HepG2 (cell line): ENCODE results near the gene UGT1A7. TPM values are rescaled to one million over a fixed set of nuclear protein-coding genes. Genes with fewer than 3 reads are reported as not detected.
A peak's percentile ranks its signal among the peaks of the same experiment; 100 is the strongest.

ENCODE experiments used
- ATAC-seq: fragments of 200-7000 bp; cut with Tn5 transposase; 3 replicates; pipeline ENCODE4 v1.9.1; 2020; ENCODE audit warnings: mild to moderate bottlenecking, moderate library complexity
- BruUV-seq: library from RNA; stranded (reverse); fragments of 400-500 nt; replicated peaks from 2 replicates; lab custom pipeline; 2021; lab: Mats Ljungman, UMichigan
- CTCF ChIA-PET: fragments of 300-600 bp; formaldehyde crosslinking; extraction: SDS; loops from one replicate; lab custom pipeline; 2021; ENCODE audit warnings: low total read pairs, inconsistent platforms, low intra/inter-chr PET ratio; lab: Yijun Ruan, JAX
- POLR2A ChIA-PET: fragments of 350-600 bp; sonication (Branson Sonifier 250); formaldehyde crosslinking; loops from one replicate; lab custom pipeline; 2020; ENCODE audit warnings: antibody characterized with exemption, inconsistent platforms; lab: Yijun Ruan, JAX
- DNase-seq: peaks from one replicate; pipeline ENCODE4 v3.0.0-alpha.2; 2015; ENCODE audit warnings: low spot score
- FAIRE-seq: peaks from 3 replicates; lab custom pipeline; 2011; peaks lifted over from hg19 to GRCh38; lab: Jason Lieb, UNC
- H2AFZ ChIP-seq: one replicate; pipeline ENCODE4 v1.6.1; 2011; ENCODE audit warnings: low read length, inconsistent platforms
- H3K27ac ChIP-seq: fragments of 300-600 bp; 3 replicates; pipeline ENCODE4 v1.8.0; 2011; ENCODE audit warnings: mixed run types, mild to moderate bottlenecking, mixed read lengths, low read length, inconsistent platforms; ENCODE audit not compliant: insufficient read depth; ENCODE audit errors: extremely low read length
- H3K27me3 ChIP-seq, 2 experiments: fragments of 200-600 bp in 1 of 2; 2 replicates in 1 of 2; 3 replicates in 1 of 2; pipeline versions ENCODE4 v1.6.0 to v1.8.0; 2011; ENCODE audit warnings: low read length in 2 of 2, mild to moderate bottlenecking in 2 of 2, moderate library complexity in 2 of 2, inconsistent platforms in 1 of 2; ENCODE audit not compliant: insufficient read depth in 2 of 2, control insufficient read depth in 1 of 2
- H3K36me3 ChIP-seq, 2 experiments: fragments of 200-600 bp in 1 of 2; replicated peaks in 1 of 2; 2 replicates in 1 of 2; 3 replicates in 1 of 2; pipeline versions ENCODE4 v1.5.1 to v1.8.0; 2011; ENCODE audit warnings: low read length in 2 of 2, inconsistent platforms in 1 of 2; ENCODE audit not compliant: insufficient read depth in 2 of 2, control insufficient read depth in 1 of 2
- H3K4me1 ChIP-seq: 2 replicates; pipeline ENCODE4 v1.5.1; 2012; ENCODE audit warnings: low read length, inconsistent platforms; ENCODE audit not compliant: insufficient read depth
- H3K4me2 ChIP-seq: 2 replicates; pipeline ENCODE4 v1.6.0; 2011; ENCODE audit warnings: low read depth, low read length, inconsistent platforms
- H3K4me3 ChIP-seq, 3 experiments: fragments of 200-600 bp in 1 of 3; sonication (generic), shearing (Covaris generic) in 1 of 3; replicated peaks in 1 of 3; 2 replicates each; pipeline ENCODE4 v1.5.1; 2011 to 2016; ENCODE audit warnings: low read length in 3 of 3, inconsistent platforms in 2 of 3, low read depth in 2 of 3, mild to moderate bottlenecking in 2 of 3, control low read depth in 1 of 3, mixed read lengths in 1 of 3; ENCODE audit not compliant: insufficient read depth in 1 of 3
- H3K79me2 ChIP-seq: one replicate; pipeline ENCODE4 v1.6.1; 2011; ENCODE audit warnings: low read length, inconsistent platforms; ENCODE audit not compliant: insufficient read depth
- H3K9ac ChIP-seq: 2 replicates; pipeline ENCODE4 v1.6.0; 2011; ENCODE audit warnings: mild to moderate bottlenecking, low read depth, low read length, inconsistent platforms; ENCODE audit not compliant: insufficient read depth
- H3K9me3 ChIP-seq: 2 replicates; pipeline ENCODE4 v1.5.1; 2012; ENCODE audit warnings: mild to moderate bottlenecking, low read length
- H4K20me1 ChIP-seq: 2 replicates; pipeline ENCODE4 v1.6.0; 2011; ENCODE audit warnings: inconsistent platforms, mild to moderate bottlenecking, low read length, moderate library complexity; ENCODE audit not compliant: insufficient read depth
- ARID2 ChIP-seq: sonication (generic); formaldehyde crosslinking; IDR thresholded peaks from 2 replicates; pipeline ENCODE4 v1.8.1; 2022; ENCODE audit warnings: mild to moderate bottlenecking, missing genetic modification reagents, borderline replicate concordance
- CBX2 ChIP-seq, 2 experiments: fragments of 200-600 bp in 1 of 2; sonication (generic); formaldehyde crosslinking in 1 of 2; IDR thresholded peaks; 2 replicates each; pipeline versions ENCODE4 v1.7.0 to v1.8.1; 2018 to 2022; ENCODE audit warnings: low read depth in 2 of 2, low read length in 1 of 2, mild to moderate bottlenecking in 1 of 2, missing genetic modification reagents in 1 of 2
- FOXP1 ChIP-seq, 2 experiments: fragments of 450-650 bp in 1 of 2; IDR thresholded peaks; 2 replicates each; pipeline ENCODE4 v1.6.1; 2017 to 2018; ENCODE audit warnings: antibody characterized with exemption in 1 of 2
- GPBP1L1 ChIP-seq: sonication (generic); formaldehyde crosslinking; IDR thresholded peaks from 2 replicates; pipeline ENCODE4 v1.5.0; 2020; ENCODE audit warnings: mild to moderate bottlenecking, missing genetic modification reagents
- NCOA2 ChIP-seq: sonication (generic); formaldehyde crosslinking; IDR thresholded peaks from 2 replicates; pipeline ENCODE4 v1.8.0; 2022; ENCODE audit warnings: inconsistent platforms
- NFRKB ChIP-seq: fragments of 450-650 bp; IDR thresholded peaks from 2 replicates; pipeline ENCODE4 v1.6.1; 2017
- SP1 ChIP-seq, 2 experiments: fragments of 450-650 bp in 1 of 2; sonication (generic) in 1 of 2; formaldehyde crosslinking in 1 of 2; IDR thresholded peaks; 2 replicates each; pipeline versions ENCODE4 v1.4.0 to v1.6.1; 2016 to 2020; ENCODE audit warnings: missing genetic modification reagents in 1 of 2
- STAG1 ChIP-seq: sonication (generic); formaldehyde crosslinking; IDR thresholded peaks from 2 replicates; pipeline ENCODE4 v1.4.0; 2020; ENCODE audit warnings: missing genetic modification reagents
- TGIF2 ChIP-seq: IDR thresholded peaks from 2 replicates; pipeline ENCODE4 v1.6.1; 2016; ENCODE audit warnings: control low read depth, missing compliant biosample characterization
- TMF1 ChIP-seq: sonication (generic); formaldehyde crosslinking; IDR thresholded peaks from 2 replicates; pipeline ENCODE4 v1.8.1; 2022; ENCODE audit warnings: low read depth, missing genetic modification reagents
- ZMYM2 ChIP-seq: sonication (generic); formaldehyde crosslinking; IDR thresholded peaks from 2 replicates; pipeline ENCODE4 v1.8.0; 2022; ENCODE audit warnings: mild to moderate bottlenecking, missing genetic modification reagents
- ZNF101 ChIP-seq: sonication (generic); formaldehyde crosslinking; IDR thresholded peaks from 2 replicates; pipeline ENCODE4 v1.4.0; 2020; ENCODE audit warnings: mild to moderate bottlenecking, low read depth, missing genetic modification reagents, borderline replicate concordance
- ZNF605 ChIP-seq: sonication (generic); formaldehyde crosslinking; IDR thresholded peaks from 2 replicates; pipeline ENCODE4 v1.8.0; 2022; ENCODE audit warnings: mild to moderate bottlenecking, missing genetic modification reagents
- ZNF644 ChIP-seq: IDR thresholded peaks from 2 replicates; pipeline ENCODE4 v1.6.1; 2016; ENCODE audit warnings: low read depth
- ZNF703 ChIP-seq: sonication (generic); formaldehyde crosslinking; IDR thresholded peaks from 2 replicates; pipeline ENCODE4 v1.5.1; 2020; ENCODE audit warnings: missing genetic modification reagents, mild to moderate bottlenecking, moderate library complexity, borderline replicate concordance
- ZNF747 ChIP-seq: sonication (generic); formaldehyde crosslinking; IDR thresholded peaks from 2 replicates; pipeline ENCODE4 v1.8.1; 2023; ENCODE audit warnings: missing genetic modification reagents, mild to moderate bottlenecking, borderline replicate concordance
- ZNF772 ChIP-seq: sonication (generic); formaldehyde crosslinking; IDR thresholded peaks from 2 replicates; pipeline ENCODE4 v1.5.0; 2020; ENCODE audit warnings: mild to moderate bottlenecking, missing genetic modification reagents
- WGBS: methylation state at CpG from one replicate; pipeline ENCODE4 v1.1.6; 2017; ENCODE audit warnings: low lambda C conversion rate; 5-methylcytosine and 5-hydroxymethylcytosine counted together
- in situ Hi-C: cut with HindIII; loops from 2 replicates; pipeline ENCODE4 v1.10.0; 2017; ENCODE audit warnings: low pct_unique_long_range_greater_than_20kb; ENCODE audit not compliant: extremely low pct_ligation_motif_present
- intact Hi-C: fragments of 100-400 bp; cut with micrococcal nuclease; formaldehyde crosslinking; loops from one replicate; pipeline ENCODE4 v1.10.0; 2022; ENCODE audit not compliant: unreplicated experiment
- polyA plus RNA-seq, 8 experiments: library from polyadenylated mRNA; depleted of rRNA in 3 of 8; stranded (reverse) in 7 of 8; unstranded in 1 of 8; fragments of >200 nt; fragmentation: Illumina TruSeq in 4 of 8; extraction: Trizol in 4 of 8; gene quantifications; 2 replicates each; pipeline versions ENCODE4 v1.2.1 to v1.2.3, GENCODE V29; 2011 to 2016; ENCODE audit warnings: low read depth in 4 of 8, missing spikeins in 1 of 8, mixed read lengths in 1 of 8; ENCODE audit not compliant: insufficient read depth in 1 of 8
- total RNA-seq, 5 experiments: library from RNA; depleted of rRNA; stranded (reverse); fragments of >200 nt; fragmentation: Illumina TruSeq; extraction: Trizol; gene quantifications; 2 replicates each; pipeline ENCODE4 v1.2.3, GENCODE V29; 2016; ENCODE audit warnings: low read depth in 1 of 5
- TF ChIP-seq, protein P1 (sequence below): conservative IDR thresholded peaks from 2 replicates; pipeline ENCODE4 v1.6.1; 2018; ENCODE audit warnings: missing genetic modification reagents

The UGT1A7 gene
- total and polyA plus RNA-seq, 2 of the 13 experiments (the other 11 are each of a cell fraction or from before 2014, with no cell fraction given): not detected

DNA sequence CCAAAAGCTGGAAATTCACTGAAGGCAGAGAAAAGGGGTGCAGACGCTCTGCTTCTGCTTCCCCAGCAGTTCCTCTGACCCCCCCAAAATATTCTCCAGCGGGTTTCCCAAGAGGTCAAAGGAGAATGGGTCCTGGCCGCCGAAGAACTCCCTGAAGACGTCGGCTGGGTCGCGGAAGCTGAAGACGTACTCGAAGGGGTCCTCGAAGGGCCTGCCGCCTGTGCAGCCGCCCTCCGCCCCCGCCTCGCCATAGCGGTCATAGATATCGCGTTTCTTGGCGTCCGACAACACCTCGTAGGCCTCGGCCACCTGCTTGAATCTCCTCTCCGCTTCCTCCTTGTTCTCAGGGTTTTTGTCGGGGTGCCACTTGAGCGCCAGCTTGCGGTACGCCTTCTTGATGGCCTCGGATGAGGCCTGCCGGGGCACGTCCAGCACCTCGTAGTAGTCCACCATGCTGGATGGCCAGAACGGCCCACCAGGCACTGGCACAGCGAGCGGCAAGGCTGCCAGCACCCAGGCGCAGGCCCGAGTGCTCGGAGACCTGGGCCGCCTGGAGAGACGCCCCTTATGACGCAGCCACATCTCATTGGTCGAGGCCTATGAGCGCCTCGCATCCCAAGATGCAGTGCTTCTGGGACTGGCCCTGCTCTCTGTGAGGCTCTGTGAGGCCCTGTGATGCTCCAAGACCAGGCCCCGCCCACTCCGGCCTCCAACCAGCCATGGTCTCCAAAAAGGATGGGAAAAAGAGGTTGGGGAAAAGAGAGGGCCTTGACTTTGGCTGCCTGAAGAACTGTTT lies 62.0 kb downstream of the UGT1A7 start (continued):
- no peak for TF ChIP-seq GPBP1L1

- Histone ChIP-seq H3K27ac (peak overlapping the region; percentile 61), H3K4me1 (peaks cover 27% of the 10 kb centered on the region), H3K9me3 (peaks cover 9% of the 10 kb centered on the region), H4K20me1 (no peaks in the 10 kb centered on the region), H3K9ac (no peak overlapping the region), H3K27me3 (peaks cover 1 to 63% of the 10 kb centered on the region in 2 experiments; a peak in 4 of 5 replicates), H3K79me2 (no peaks in the 10 kb centered on the region), H2AFZ (no peak overlapping the region), H3K4me3 (no peak overlapping the region; a peak in 1 of 6 replicates), H3K36me3 (no peaks in the 10 kb centered on the region), H3K4me2 (peak overlapping the region; percentile 54)
- intact Hi-C loops: no loop called here
- WGBS: 0% methylated on average over 5 of the region's 5 CpGs
- no TSS peak for BruUV-seq
- in situ Hi-C loops: no loop called here
- DNase-seq (peak; percentile 98), ATAC-seq (peak; percentile 94), FAIRE-seq (peak; percentile 76)
- CTCF ChIA-PET: no interaction called here
- POLR2A ChIA-PET: interaction anchor here (0.6 to 1.6 kb wide), 3 partner anchors 8 to 87 kb away, joined by 4 to 9 read pairs (median 6); no protein-coding TSS in a partner anchor
- TF ChIP-seq ZNF605 (peak; percentile 76), ZNF644 (peak; percentile 65), SP1 (IDR thresholded peaks at IDR 0.05) (no peak), SP1 (CRISPR knock-in tag; IDR thresholded peaks at IDR 0.05) (no peak), ZNF703 (CRISPR knock-in tag) (peak; percentile 94; the same call in 1 of the 2 replicates), ZMYM2 (CRISPR knock-in tag) (peak; percentile 69), NFRKB (no peak), STAG1 (no peak), FOXP1 (IDR thresholded peaks at IDR 0.05) (peak; percentile 78), FOXP1 (CRISPR knock-in tag; IDR thresholded peaks at IDR 0.05) (peak; percentile 97), NCOA2 (peak; percentile 93), TGIF2 (CRISPR knock-in tag) (peak; percentile 38; the same call in 1 of the 2 replicates), CBX2 (IDR thresholded peaks at IDR 0.05; ENCODE audit: low read depth, low read length) (no peak), CBX2 (CRISPR knock-in tag; IDR thresholded peaks at IDR 0.05; ENCODE audit: low read depth) (peak; percentile 81; the same call in 1 of the 2 replicates), ZNF101 (CRISPR knock-in tag) (no peak), ZNF747 (CRISPR knock-in tag) (no peak), ARID2 (CRISPR knock-in tag) (no peak), TMF1 (CRISPR knock-in tag) (no peak; the same call in 1 of the 2 replicates), ZNF772 (CRISPR knock-in tag) (peak; percentile 89)
- TF ChIP-seq, protein P1, sequence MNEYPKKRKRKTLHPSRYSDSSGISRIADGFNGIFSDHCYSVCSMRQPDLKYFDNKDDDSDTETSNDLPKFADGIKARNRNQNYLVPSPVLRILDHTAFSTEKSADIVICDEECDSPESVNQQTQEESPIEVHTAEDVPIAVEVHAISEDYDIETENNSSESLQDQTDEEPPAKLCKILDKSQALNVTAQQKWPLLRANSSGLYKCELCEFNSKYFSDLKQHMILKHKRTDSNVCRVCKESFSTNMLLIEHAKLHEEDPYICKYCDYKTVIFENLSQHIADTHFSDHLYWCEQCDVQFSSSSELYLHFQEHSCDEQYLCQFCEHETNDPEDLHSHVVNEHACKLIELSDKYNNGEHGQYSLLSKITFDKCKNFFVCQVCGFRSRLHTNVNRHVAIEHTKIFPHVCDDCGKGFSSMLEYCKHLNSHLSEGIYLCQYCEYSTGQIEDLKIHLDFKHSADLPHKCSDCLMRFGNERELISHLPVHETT: no peak; the same call in 1 of the 2 replicates
Measured at GRCh38 chr2:233745073-233745755, 63.5 kb downstream of the UGT1A7 start.
